Lower leg skin (tissue), 3 donors: ENCODE results near the gene PITPNM3.

Experiments used
- POLR2A ChIP-seq, 2 donors: fragments of 450-650 bp; IDR thresholded peaks; one replicate each; pipeline ENCODE4 v1.6.1; 2016 to 2017; ENCODE audit warnings: antibody characterized with exemption in 2 of 2, mild to moderate bottlenecking in 1 of 2, moderate library complexity in 1 of 2
- TF ChIP-seq, protein P1 (sequence below), 3 donors: fragments of 450-650 bp; IDR thresholded peaks; one replicate each; pipeline ENCODE4 v1.5.1; 2016; ENCODE audit warnings: antibody characterized with exemption in 3 of 3, mild to moderate bottlenecking in 3 of 3, moderate library complexity in 2 of 3

DNA sequence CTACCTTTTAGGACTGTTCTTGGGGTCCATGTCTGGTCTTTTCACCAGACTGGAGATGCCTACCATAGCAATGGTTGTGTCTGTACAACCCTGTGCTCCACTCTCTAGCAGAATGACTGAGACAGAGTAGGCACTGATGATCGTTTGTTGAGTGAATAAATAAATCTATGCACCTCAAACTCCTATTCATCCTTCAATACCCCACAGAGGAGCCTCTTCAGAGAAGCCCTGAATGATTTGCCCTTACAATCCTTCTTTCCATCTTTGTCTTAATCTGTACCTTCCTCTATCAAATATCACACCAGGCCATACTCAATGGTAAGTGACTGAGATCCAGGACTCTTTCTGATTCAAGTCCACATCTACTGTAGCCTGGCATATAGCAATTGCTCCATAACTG is 88.8 kb downstream of the PITPNM3 start:
- TF ChIP-seq POLR2A (IDR thresholded peaks at IDR 0.05): no peak
- TF ChIP-seq, protein P1, sequence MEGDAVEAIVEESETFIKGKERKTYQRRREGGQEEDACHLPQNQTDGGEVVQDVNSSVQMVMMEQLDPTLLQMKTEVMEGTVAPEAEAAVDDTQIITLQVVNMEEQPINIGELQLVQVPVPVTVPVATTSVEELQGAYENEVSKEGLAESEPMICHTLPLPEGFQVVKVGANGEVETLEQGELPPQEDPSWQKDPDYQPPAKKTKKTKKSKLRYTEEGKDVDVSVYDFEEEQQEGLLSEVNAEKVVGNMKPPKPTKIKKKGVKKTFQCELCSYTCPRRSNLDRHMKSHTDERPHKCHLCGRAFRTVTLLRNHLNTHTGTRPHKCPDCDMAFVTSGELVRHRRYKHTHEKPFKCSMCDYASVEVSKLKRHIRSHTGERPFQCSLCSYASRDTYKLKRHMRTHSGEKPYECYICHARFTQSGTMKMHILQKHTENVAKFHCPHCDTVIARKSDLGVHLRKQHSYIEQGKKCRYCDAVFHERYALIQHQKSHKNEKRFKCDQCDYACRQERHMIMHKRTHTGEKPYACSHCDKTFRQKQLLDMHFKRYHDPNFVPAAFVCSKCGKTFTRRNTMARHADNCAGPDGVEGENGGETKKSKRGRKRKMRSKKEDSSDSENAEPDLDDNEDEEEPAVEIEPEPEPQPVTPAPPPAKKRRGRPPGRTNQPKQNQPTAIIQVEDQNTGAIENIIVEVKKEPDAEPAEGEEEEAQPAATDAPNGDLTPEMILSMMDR (IDR thresholded peaks at IDR 0.05): no peak
